ENCODE data around the gene GLI3. TPM values are rescaled to one million over a fixed set of nuclear protein-coding genes. Genes with fewer than 3 reads are reported as not detected.

The GLI3 gene
- total and polyA plus RNA-seq, 8 donors, result 0.29 to 7.0 (median 2.3) TPM

GRCh38 chr7:42039921-42040320, 197.1 kb downstream of the GLI3 start:
- no peak for DNase-seq
- no peaks in the 10 kb centered on the region for H3K27me3 ChIP-seq
- TF ChIP-seq POLR2AphosphoS5 (IDR thresholded peaks at IDR 0.05) (no peak), POLR2A (IDR thresholded peaks at IDR 0.05) (no peak), EP300 (IDR thresholded peaks at IDR 0.05) (no peak), CTCF (IDR thresholded peaks at IDR 0.05) (no peak)
- no peaks in the 10 kb centered on the region for H3K9me3 ChIP-seq
- H3K36me3 ChIP-seq, result peaks cover 0 to 45% (median 18%) of the 10 kb centered on the region in 4 donors
- intact Hi-C loops (cut with DNase I; ENCODE audit: low total_unique reads), result no loop called here
- 42 to 62% (median 53%) methylated on average over 8 of the region's 8 CpGs for WGBS, 5 donors
- no peak overlapping the region for H3K27ac ChIP-seq
- no peak overlapping the region for H3K4me3 ChIP-seq
- no peaks in the 10 kb centered on the region for H3K4me1 ChIP-seq

- DNase-seq, result no peak
- Histone ChIP-seq H3K4me1 (no peaks in the 10 kb centered on the region), H3K9me3 (no peaks in the 10 kb centered on the region), H3K27me3 (no peaks in the 10 kb centered on the region), H3K4me3 (no peak overlapping the region), H3K27ac (no peak overlapping the region), H3K36me3 (peaks cover 0 to 39% (median 11%) of the 10 kb centered on the region in 4 donors)
- 78 to 81% (median 80%) methylated on average over 3 of the region's 3 CpGs for WGBS, 5 donors
- no peak for TF ChIP-seq POLR2AphosphoS5 (IDR thresholded peaks at IDR 0.05)
- no peak for TF ChIP-seq EP300 (IDR thresholded peaks at IDR 0.05)
- no peak for TF ChIP-seq POLR2A (IDR thresholded peaks at IDR 0.05)
- TF ChIP-seq CTCF (IDR thresholded peaks at IDR 0.05), result no peak
- intact Hi-C loops (cut with DNase I; ENCODE audit: low total_unique reads), result no loop called here
Observed at GRCh38 chr7:42035210-42035609, 201.8 kb downstream of the GLI3 start.

- no peak for TF ChIP-seq CTCF (IDR thresholded peaks at IDR 0.05)
- TF ChIP-seq POLR2AphosphoS5 (IDR thresholded peaks at IDR 0.05), result no peak
- no peak for TF ChIP-seq EP300 (IDR thresholded peaks at IDR 0.05)
- no peak for TF ChIP-seq POLR2A (IDR thresholded peaks at IDR 0.05)
- Histone ChIP-seq H3K9me3 (no peaks in the 10 kb centered on the region), H3K4me1 (no peaks in the 10 kb centered on the region), H3K36me3 (peaks cover 0 to 31% (median 11%) of the 10 kb centered on the region in 4 donors), H3K27ac (no peak overlapping the region), H3K27me3 (no peaks in the 10 kb centered on the region), H3K4me3 (no peak overlapping the region)
- intact Hi-C loops (cut with DNase I; ENCODE audit: low total_unique reads), result no loop called here
- DNase-seq, result no peak
Observed at GRCh38 chr7:42033480-42033879, 203.5 kb downstream of the GLI3 start.

GRCh38 chr7:42029405-42029804, 207.6 kb downstream of the GLI3 start:
- 75 to 82% (median 77%) methylated on average over 6 of the region's 6 CpGs for whole genome bisulfite sequencing, 5 donors
- H3K27me3 ChIP-seq, result no peaks in the 10 kb centered on the region
- no peak for DNase-seq
- TF ChIP-seq POLR2AphosphoS5 (IDR thresholded peaks at IDR 0.05) (no peak), CTCF (IDR thresholded peaks at IDR 0.05) (no peak), POLR2A (IDR thresholded peaks at IDR 0.05) (no peak), EP300 (IDR thresholded peaks at IDR 0.05) (no peak)
- intact Hi-C loops (cut with DNase I; ENCODE audit: low total_unique reads), result no loop called here
- H3K36me3 ChIP-seq, result peaks cover 0 to 20% (median 10%) of the 10 kb centered on the region in 4 donors
- no peak overlapping the region for H3K4me3 ChIP-seq
- H3K27ac ChIP-seq, result no peak overlapping the region
- no peaks in the 10 kb centered on the region for H3K9me3 ChIP-seq
- no peaks in the 10 kb centered on the region for H3K4me1 ChIP-seq

Data from stomach (tissue), 9 donors.